GM12878 (cell line): ENCODE results near the gene LRRC58. TPM values are rescaled to one million over a fixed set of nuclear protein-coding genes. Genes with fewer than 3 reads are reported as not detected.

Experiments
- ATAC-seq: fragments of 200-7000 bp; cut with Tn5 transposase; 3 replicates; pipeline ENCODE4 v1.9.1; 2020; ENCODE audit warnings: mild to moderate bottlenecking, moderate library complexity
- BruUV-seq: library from RNA; stranded (reverse); fragments of 400-500 nt; replicated peaks from 2 replicates; lab custom pipeline; 2021; lab: Mats Ljungman, UMichigan
- CTCF ChIA-PET: fragments of 300-600 bp; sonication (Branson Sonifier 250); formaldehyde crosslinking; extraction: SDS; loops from one replicate; lab custom pipeline; 2021; ENCODE audit warnings: inconsistent platforms; lab: Yijun Ruan, JAX
- POLR2A ChIA-PET: fragments of 350-600 bp; formaldehyde crosslinking; extraction: SDS; loops from one replicate; lab custom pipeline; 2021; ENCODE audit warnings: inconsistent platforms; lab: Charles Lee
- RAD21 ChIA-PET: fragments of 300-600 bp; sonication (Branson Sonifier 250); formaldehyde crosslinking; loops from one replicate; lab custom pipeline; 2023; ENCODE audit warnings: antibody characterized with exemption; ENCODE audit not compliant: unreplicated experiment; lab: Charles Lee
- SMC1A ChIA-PET: fragments of 300-600 bp; sonication (Branson Sonifier 250); formaldehyde crosslinking; loops from one replicate; lab custom pipeline; 2023; ENCODE audit not compliant: unreplicated experiment, uncharacterized antibody; lab: Charles Lee
- DNase-seq: peaks from one replicate; pipeline ENCODE4 v3.0.0-alpha.2; 2011; ENCODE audit warnings: low read depth, low spot score
- FAIRE-seq: peaks from 3 replicates; lab custom pipeline; 2011; peaks lifted over from hg19 to GRCh38; lab: Jason Lieb, UNC
- H2AFZ ChIP-seq: 2 replicates; pipeline ENCODE4 v1.6.0; 2011; ENCODE audit warnings: low read depth, low read length, control low read depth; ENCODE audit not compliant: control insufficient read depth
- H3K27ac ChIP-seq: 2 replicates; pipeline ENCODE4 v1.5.1; 2011; ENCODE audit warnings: control low read depth; ENCODE audit not compliant: control insufficient read depth, insufficient read depth
- H3K27me3 ChIP-seq, 2 experiments: replicated peaks in 1 of 2; 2 replicates each; pipeline versions ENCODE4 v1.6.0 to v1.6.1; 2011; ENCODE audit warnings: low read length in 1 of 2; ENCODE audit not compliant: control insufficient read depth in 2 of 2, insufficient read depth in 2 of 2
- H3K36me3 ChIP-seq, 2 experiments: 2 replicates each; pipeline ENCODE4 v1.5.1; 2011; ENCODE audit warnings: low read length in 1 of 2; ENCODE audit not compliant: control insufficient read depth in 2 of 2, insufficient read depth in 2 of 2
- H3K4me1 ChIP-seq: 2 replicates; pipeline ENCODE4 v1.6.1; 2011; ENCODE audit warnings: mild to moderate bottlenecking, low read length, moderate library complexity, mixed read lengths; ENCODE audit not compliant: control insufficient read depth, insufficient read depth
- H3K4me2 ChIP-seq: 2 replicates; pipeline ENCODE4 v1.6.0; 2011; ENCODE audit warnings: control low read depth; ENCODE audit not compliant: control insufficient read depth, insufficient read depth
- H3K4me3 ChIP-seq: fragments of 200-600 bp; sonication (generic); 2 replicates; pipeline ENCODE4 v1.5.1; 2016
- H3K79me2 ChIP-seq: 2 replicates; pipeline ENCODE4 v1.6.0; 2011; ENCODE audit warnings: low read length; ENCODE audit not compliant: control insufficient read depth, insufficient read depth
- H3K9ac ChIP-seq: 2 replicates; pipeline ENCODE4 v1.8.0; 2011; ENCODE audit warnings: low read length, control low read depth, mixed read lengths; ENCODE audit not compliant: control insufficient read depth, insufficient read depth
- H3K9me3 ChIP-seq: replicated peaks from 3 replicates; pipeline ENCODE4 v1.5.1; 2011; ENCODE audit warnings: mild to moderate bottlenecking, low read length; ENCODE audit not compliant: control insufficient read depth, insufficient read depth
- H4K20me1 ChIP-seq: 2 replicates; pipeline ENCODE4 v1.6.0; 2011; ENCODE audit not compliant: control insufficient read depth, insufficient read depth
- BCLAF1 ChIP-seq: fragments of 450-650 bp; IDR thresholded peaks from 2 replicates; pipeline ENCODE4 v1.6.1; 2017; ENCODE audit warnings: antibody characterized with exemption, mild to moderate bottlenecking, moderate library complexity
- NR2F1 ChIP-seq: fragments of 450-650 bp; conservative IDR thresholded peaks from 2 replicates; pipeline ENCODE4 v1.6.1; 2017; ENCODE audit warnings: mild to moderate bottlenecking
- SRF ChIP-seq, 2 experiments: IDR thresholded peaks; 2 replicates each; pipeline ENCODE4 v1.6.1; 2011; ENCODE audit warnings: low read depth in 2 of 2, low read length in 2 of 2, mild to moderate bottlenecking in 1 of 2, moderate library complexity in 1 of 2
- STAT3 ChIP-seq: IDR thresholded peaks from 2 replicates; pipeline ENCODE4 v1.6.1; 2011; ENCODE audit warnings: low read depth, low read length, improper control_type of control experiment
- WGBS: methylation state at CpG from one replicate; pipeline ENCODE4 v1.1.6; 2016; ENCODE audit warnings: low lambda C conversion rate; ENCODE audit not compliant: insufficient replicate concordance, insufficient coverage; ENCODE audit errors: missing lambda C conversion rate; 5-methylcytosine and 5-hydroxymethylcytosine counted together
- in situ Hi-C: fragments of 300-500 bp; cut with MboI; formaldehyde crosslinking; loops from 9 replicates; pipeline ENCODE4 v1.14.3; 2018; ENCODE audit warnings: mixed read lengths
- intact Hi-C: fragments of 100-400 bp; cut with micrococcal nuclease; formaldehyde crosslinking; loops from one replicate; pipeline ENCODE4 v1.14.2; 2022; ENCODE audit not compliant: unreplicated experiment
- polyA plus RNA-seq, 11 experiments: library from polyadenylated mRNA; depleted of rRNA in 4 of 11; unstranded in 6 of 11; stranded (reverse) in 5 of 11; fragments of >200 nt; fragmentation: Nextera tagmentation in 4 of 11; fragmentation: Illumina TruSeq in 1 of 11; extraction: Ambion mirVana in 4 of 11; extraction: Trizol in 1 of 11; gene quantifications; 1 replicate in 1 of 11; 2 replicates in 10 of 11; pipeline versions ENCODE4 v1.2.1 to v1.2.3, GENCODE V29; 2011 to 2016; ENCODE audit warnings: inconsistent platforms in 2 of 11, missing spikeins in 2 of 11, low read depth in 1 of 11
- total RNA-seq, 4 experiments: library from RNA; depleted of rRNA in 3 of 4; stranded (reverse); fragments of >200 nt in 3 of 4; fragmentation: Illumina TruSeq in 1 of 4; extraction: Trizol in 1 of 4; gene quantifications; 2 replicates each; pipeline versions ENCODE4 v1.2.1 to v1.2.3, GENCODE V29; 2013 to 2021
- TF ChIP-seq, protein P1 (sequence below): IDR thresholded peaks from 2 replicates; pipeline ENCODE4 v1.6.1; 2011; ENCODE audit warnings: borderline replicate concordance, low read depth, mild to moderate bottlenecking, moderate library complexity, mixed read lengths, low read length; ENCODE audit not compliant: insufficient read depth; ENCODE audit errors: extremely low read length
- TF ChIP-seq, protein P2 (sequence below): fragments of 450-650 bp; IDR thresholded peaks from 2 replicates; pipeline ENCODE4 v1.6.1; 2018; ENCODE audit warnings: mild to moderate bottlenecking, low read depth, moderate library complexity; ENCODE audit not compliant: partially characterized antibody

The LRRC58 gene
- total and polyA plus RNA-seq, 10 of the 15 experiments (the other 5 are each of a cell fraction or from before 2014, with no cell fraction given), result 7.7 to 29.5 (median 18.8) TPM

DNA sequence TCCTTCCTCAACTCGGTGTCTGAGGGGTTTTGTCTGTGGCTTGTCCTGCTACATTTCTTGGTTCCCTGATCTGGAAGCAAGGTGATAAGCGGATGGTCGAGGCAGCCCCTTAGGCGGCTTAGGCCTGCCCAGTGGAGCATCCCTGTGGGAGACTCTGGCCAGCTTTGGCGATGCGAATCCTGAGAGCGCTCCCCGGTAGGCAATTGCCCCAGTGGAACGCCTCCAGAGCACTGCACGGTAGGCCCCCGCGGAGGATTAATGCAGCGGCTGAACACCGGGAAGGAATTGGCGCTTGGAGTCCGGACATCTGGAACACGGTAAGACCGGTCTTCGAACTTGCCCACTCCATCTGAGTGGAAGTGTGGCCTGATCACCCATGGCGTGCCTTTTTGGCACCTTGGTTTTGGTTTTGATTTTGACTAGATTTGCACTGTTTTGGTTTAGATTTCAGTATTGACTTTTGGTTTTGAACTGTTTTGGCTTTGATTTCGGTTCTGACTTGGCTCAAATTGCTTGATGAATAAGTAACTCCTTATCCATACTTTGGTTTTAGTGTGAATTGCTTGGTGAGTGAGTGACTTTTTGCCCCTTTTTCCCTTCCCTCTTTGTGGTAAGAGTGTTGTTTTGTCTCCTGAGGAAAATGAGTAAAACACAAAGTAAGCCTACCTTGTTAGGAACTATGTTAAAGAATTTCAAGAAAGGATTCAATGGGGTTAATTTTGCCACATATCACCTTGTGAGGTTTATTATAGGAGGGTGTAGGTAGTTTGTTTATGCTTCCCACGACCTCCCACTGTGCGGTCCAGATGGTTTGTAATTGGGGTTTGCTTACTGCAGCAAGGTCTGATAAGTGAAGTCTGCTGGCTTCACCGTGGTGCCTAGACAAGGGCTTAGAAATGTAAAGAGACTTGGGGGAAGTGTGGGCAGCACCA lies 37.0 kb downstream of the LRRC58 start:
- Histone ChIP-seq H3K4me1 (no peaks in the 10 kb centered on the region), H3K27me3 (no peaks in the 10 kb centered on the region), H3K27ac (no peak overlapping the region), H3K9ac (no peak overlapping the region), H3K79me2 (no peaks in the 10 kb centered on the region), H3K4me3 (no peak overlapping the region), H2AFZ (no peak overlapping the region), H4K20me1 (no peaks in the 10 kb centered on the region), H3K9me3 (no peaks in the 10 kb centered on the region; the same call in 2 of the 3 replicates), H3K4me2 (no peak overlapping the region), H3K36me3 (no peaks in the 10 kb centered on the region; a peak in 1 of 4 replicates)
- ChIA-PET RAD21 (no interaction called here), SMC1A (no interaction called here), POLR2A (no interaction called here), CTCF (no interaction called here)
- ATAC-seq (peak; percentile 45; the same call in 2 of the 3 replicates), DNase-seq (no peak), FAIRE-seq (no peak)
- TF ChIP-seq SRF (IDR thresholded peaks at IDR 0.05; ENCODE audit: low read depth in 2 of 2, low read length in 2 of 2) (no peak), BCLAF1 (no peak), NR2F1 (no peak), STAT3 (no peak)
- TF ChIP-seq, protein P1, sequence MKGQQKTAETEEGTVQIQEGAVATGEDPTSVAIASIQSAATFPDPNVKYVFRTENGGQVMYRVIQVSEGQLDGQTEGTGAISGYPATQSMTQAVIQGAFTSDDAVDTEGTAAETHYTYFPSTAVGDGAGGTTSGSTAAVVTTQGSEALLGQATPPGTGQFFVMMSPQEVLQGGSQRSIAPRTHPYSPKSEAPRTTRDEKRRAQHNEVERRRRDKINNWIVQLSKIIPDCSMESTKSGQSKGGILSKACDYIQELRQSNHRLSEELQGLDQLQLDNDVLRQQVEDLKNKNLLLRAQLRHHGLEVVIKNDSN, result no peak
- TF ChIP-seq, protein P2, sequence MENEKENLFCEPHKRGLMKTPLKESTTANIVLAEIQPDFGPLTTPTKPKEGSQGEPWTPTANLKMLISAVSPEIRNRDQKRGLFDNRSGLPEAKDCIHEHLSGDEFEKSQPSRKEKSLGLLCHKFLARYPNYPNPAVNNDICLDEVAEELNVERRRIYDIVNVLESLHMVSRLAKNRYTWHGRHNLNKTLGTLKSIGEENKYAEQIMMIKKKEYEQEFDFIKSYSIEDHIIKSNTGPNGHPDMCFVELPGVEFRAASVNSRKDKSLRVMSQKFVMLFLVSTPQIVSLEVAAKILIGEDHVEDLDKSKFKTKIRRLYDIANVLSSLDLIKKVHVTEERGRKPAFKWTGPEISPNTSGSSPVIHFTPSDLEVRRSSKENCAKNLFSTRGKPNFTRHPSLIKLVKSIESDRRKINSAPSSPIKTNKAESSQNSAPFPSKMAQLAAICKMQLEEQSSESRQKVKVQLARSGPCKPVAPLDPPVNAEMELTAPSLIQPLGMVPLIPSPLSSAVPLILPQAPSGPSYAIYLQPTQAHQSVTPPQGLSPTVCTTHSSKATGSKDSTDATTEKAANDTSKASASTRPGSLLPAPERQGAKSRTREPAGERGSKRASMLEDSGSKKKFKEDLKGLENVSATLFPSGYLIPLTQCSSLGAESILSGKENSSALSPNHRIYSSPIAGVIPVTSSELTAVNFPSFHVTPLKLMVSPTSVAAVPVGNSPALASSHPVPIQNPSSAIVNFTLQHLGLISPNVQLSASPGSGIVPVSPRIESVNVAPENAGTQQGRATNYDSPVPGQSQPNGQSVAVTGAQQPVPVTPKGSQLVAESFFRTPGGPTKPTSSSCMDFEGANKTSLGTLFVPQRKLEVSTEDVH, result no peak
- BruUV-seq, result TSS peak; percentile 39
- in situ Hi-C loops (no loop called here), intact Hi-C loops (no loop called here)
- 89% methylated on average over 24 of the region's 24 CpGs for WGBS
